ENCODE results near the gene DSCAML1. TPM values are rescaled to one million over a fixed set of nuclear protein-coding genes. Genes with fewer than 3 reads are reported as not detected.
"Not testable (repeated sequence)": the region's sequence is repeated elsewhere in the genome, so short reads cannot be mapped to it uniquely, and the experiment has no call there.

The DSCAML1 gene
- total RNA-seq, 2 donors from 2014 or later, result 0.33 to 1.6 TPM

DNA sequence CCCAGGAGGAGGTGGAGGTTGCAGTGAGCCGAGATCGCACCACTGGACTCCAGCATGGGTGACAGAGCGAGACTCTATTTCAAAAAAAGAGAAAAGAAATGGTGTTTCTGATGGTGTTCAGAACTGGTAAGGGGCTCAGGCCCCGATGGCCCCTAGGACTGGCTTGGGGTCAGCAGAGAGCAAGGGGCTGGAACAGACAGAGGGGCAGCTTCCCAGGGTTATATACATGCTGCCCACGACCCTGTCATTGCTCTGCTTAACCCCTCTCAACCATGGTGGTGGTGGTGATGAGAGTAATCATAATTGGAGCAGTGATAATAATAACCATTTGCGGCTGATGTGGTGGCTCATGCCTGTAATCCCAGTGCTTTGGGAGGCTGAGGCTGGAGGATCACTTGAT lies 390.0 kb downstream of the DSCAML1 start:
- Histone ChIP-seq H3K4me1 (no peaks in the 10 kb centered on the region), H3K4me3 (no peak overlapping the region), H3K27ac (no peak overlapping the region), H3K27me3 (no peaks in the 10 kb centered on the region), H3K9me3 (no peaks in the 10 kb centered on the region), H3K36me3 (replicated peaks in 1 of 2; ENCODE audit: insufficient read depth in 1 of 2, low read depth in 2 of 2) (peaks cover 0 to 14% of the 10 kb centered on the region in 2 donors)
- no peak for ATAC-seq
- TF ChIP-seq, protein P1, sequence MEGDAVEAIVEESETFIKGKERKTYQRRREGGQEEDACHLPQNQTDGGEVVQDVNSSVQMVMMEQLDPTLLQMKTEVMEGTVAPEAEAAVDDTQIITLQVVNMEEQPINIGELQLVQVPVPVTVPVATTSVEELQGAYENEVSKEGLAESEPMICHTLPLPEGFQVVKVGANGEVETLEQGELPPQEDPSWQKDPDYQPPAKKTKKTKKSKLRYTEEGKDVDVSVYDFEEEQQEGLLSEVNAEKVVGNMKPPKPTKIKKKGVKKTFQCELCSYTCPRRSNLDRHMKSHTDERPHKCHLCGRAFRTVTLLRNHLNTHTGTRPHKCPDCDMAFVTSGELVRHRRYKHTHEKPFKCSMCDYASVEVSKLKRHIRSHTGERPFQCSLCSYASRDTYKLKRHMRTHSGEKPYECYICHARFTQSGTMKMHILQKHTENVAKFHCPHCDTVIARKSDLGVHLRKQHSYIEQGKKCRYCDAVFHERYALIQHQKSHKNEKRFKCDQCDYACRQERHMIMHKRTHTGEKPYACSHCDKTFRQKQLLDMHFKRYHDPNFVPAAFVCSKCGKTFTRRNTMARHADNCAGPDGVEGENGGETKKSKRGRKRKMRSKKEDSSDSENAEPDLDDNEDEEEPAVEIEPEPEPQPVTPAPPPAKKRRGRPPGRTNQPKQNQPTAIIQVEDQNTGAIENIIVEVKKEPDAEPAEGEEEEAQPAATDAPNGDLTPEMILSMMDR (IDR thresholded peaks at IDR 0.05), result no peak
- no peak for TF ChIP-seq POLR2A (IDR thresholded peaks at IDR 0.05)
- intact Hi-C loops (cut with DNase I), result no loop called here
- DNase-seq, result no peak
- 90 to 94% methylated on average over 5 to 6 of the region's 6 CpGs for WGBS, 2 donors

DNA sequence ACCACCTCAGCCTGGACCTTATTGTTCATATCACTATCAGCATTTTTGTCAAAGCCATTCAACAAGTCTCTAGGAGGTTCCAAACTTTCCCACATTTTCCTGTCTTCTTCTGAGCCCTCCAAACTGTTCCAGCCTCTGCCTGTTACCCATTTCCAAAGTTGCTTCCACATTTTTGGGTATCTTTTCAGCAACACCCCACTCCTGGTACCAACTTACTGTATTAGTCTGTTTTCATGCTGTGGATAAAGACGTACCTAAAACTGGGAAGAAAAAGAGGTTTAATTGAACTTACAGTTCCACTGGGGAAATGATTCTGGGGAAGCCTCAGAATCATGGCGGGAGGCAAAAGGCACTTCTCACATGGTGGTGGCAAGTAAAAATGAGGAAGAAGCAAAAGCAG lies 391.1 kb downstream of the DSCAML1 start:
- H3K4me1 ChIP-seq; DNase-seq; H3K4me3 ChIP-seq; intact Hi-C loops (cut with DNase I); ATAC-seq; H3K9me3 ChIP-seq; H3K27me3 ChIP-seq; H3K27ac ChIP-seq: not testable (repeated sequence)
- peaks cover 0 to 12% of the 10 kb centered on the region in 2 donors for H3K36me3 ChIP-seq (replicated peaks in 1 of 2; ENCODE audit: insufficient read depth in 1 of 2, low read depth in 2 of 2)
- 92 to 100% methylated on average over 2 of the region's 2 CpGs for WGBS, 2 donors

DNA sequence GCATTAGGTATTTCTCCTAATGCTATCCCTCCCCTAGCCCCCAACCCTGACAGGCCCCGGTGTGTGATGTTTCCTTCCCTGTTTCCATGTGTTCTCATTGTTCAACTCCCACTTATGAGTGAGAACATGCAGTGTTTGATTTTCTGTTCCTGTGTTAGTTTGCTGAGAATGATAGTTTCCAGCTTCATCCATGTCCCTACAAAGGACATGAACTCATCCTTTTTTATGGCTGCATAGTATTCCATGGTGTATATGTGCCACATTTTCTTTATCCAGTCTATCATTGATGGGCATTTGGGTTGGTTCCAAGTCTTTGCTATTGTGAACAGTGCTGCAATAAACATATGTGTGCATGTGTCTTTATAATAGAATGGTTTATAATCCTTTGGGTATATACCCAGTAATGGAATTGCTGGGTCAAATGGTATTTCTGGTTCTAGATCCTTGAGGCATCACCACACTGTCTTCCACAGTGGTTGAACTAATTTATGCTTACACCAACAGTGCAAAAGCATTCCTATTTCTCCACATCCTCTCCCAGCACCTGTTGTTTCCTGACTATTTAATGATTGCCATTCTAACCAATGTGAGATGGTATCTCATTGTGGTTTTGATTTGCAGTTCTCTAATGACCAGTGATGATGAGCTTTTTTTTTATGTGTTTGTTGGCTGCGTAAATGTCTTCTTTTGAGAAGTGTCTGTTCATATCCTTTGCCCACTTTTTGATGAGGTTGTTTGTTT lies 397.7 kb downstream of the DSCAML1 start:
- 93 to 96% methylated on average over 2 of the region's 2 CpGs for WGBS, 2 donors

DNA sequence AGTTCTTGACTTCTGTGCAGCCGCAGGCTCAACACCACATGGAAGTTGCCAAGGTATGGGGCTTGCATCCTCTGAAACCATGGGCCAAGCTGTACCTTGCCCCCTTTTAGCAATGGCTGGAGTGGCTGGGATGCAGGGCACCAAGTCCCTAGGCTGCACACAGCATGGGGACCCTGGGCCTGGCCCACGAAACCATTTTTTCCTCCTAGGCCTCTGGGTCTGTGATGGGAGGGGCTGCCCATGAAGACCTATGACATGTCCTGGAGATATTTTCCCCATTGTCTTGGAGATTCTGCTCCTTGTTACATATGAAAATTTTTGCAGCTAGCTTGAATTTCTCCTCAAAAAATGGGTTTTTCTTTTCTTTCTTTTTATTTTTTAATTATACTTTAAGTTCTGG lies 398.4 kb downstream of the DSCAML1 start:
- H3K4me3 ChIP-seq; H3K4me1 ChIP-seq; H3K9me3 ChIP-seq; ATAC-seq; H3K27me3 ChIP-seq; H3K27ac ChIP-seq; DNase-seq; intact Hi-C loops (cut with DNase I): not testable (repeated sequence)
- H3K36me3 ChIP-seq (replicated peaks in 1 of 2; ENCODE audit: insufficient read depth in 1 of 2, low read depth in 2 of 2), result peaks cover 8 to 23% of the 10 kb centered on the region in 2 donors
- WGBS, 2 donors, result 100% methylated on average over 2 of the region's 2 CpGs

More for the DNA sequence above, 397.7 kb downstream of the DSCAML1 start:
- H3K4me3 ChIP-seq; DNase-seq; intact Hi-C loops (cut with DNase I); ATAC-seq; H3K4me1 ChIP-seq; H3K27ac ChIP-seq; H3K9me3 ChIP-seq; H3K27me3 ChIP-seq: not testable (repeated sequence)
- H3K36me3 ChIP-seq (replicated peaks in 1 of 2; ENCODE audit: insufficient read depth in 1 of 2, low read depth in 2 of 2), result peaks cover 8 to 19% of the 10 kb centered on the region in 2 donors

DNA sequence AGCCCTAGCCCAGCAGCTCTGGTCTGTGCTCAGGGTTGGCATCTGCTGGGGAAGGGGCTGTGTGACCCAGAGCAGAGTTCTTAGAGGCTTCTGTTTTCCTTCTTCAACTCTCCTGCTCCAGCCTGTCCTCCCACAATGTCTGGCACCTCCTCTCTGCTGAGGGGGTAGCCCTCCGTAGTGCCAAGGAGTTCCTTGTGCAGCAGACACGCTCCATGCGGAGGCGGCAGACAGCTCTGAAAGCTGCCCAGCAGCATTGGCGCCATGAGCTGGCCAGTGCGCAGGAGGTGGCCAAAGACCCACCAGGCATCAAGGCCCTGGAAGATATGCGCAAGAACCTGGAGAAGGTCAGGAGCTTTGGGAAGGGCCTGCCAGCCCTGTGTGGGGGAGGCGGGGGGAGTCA lies 400.0 kb downstream of the DSCAML1 start:
- H3K4me1 ChIP-seq, result no peaks in the 10 kb centered on the region
- no peaks in the 10 kb centered on the region for H3K9me3 ChIP-seq
- H3K27me3 ChIP-seq, result no peaks in the 10 kb centered on the region
- ATAC-seq (no peak), DNase-seq (no peak)
- intact Hi-C loops (cut with DNase I), result no loop called here
- H3K36me3 ChIP-seq (replicated peaks in 1 of 2; ENCODE audit: insufficient read depth in 1 of 2, low read depth in 2 of 2), result peaks cover 12 to 36% of the 10 kb centered on the region in 2 donors
- 95 to 98% methylated on average over 4 to 8 of the region's 8 CpGs for WGBS, 2 donors
- TF ChIP-seq, protein P1 (IDR thresholded peaks at IDR 0.05), result no peak
- TF ChIP-seq POLR2A (IDR thresholded peaks at IDR 0.05), result no peak
- no peak overlapping the region for H3K4me3 ChIP-seq
- no peak overlapping the region for H3K27ac ChIP-seq

DNA sequence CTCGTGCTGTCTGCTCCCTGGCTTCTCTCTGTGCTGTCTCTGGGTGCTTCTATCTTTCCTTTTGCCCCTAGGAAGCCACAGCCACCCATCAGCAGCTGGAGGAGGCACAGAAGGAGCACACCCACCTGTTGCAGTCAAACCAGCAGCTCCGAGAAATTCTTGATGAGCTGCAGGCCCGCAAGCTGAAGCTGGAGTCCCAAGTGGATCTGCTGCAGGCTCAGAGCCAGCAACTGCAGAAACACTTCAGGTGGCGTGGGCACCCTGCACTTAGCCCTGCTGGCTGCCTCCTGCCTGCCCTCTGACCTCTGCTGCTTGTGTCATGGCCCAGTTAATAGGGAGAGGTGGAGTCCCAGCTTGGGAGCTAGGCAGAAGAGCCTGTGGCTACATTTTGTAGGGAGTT lies 401.5 kb downstream of the DSCAML1 start:
- H3K4me1 ChIP-seq, result no peaks in the 10 kb centered on the region
- no peak for ATAC-seq
- no peak for DNase-seq
- no peak overlapping the region for H3K27ac ChIP-seq
- no peak overlapping the region for H3K4me3 ChIP-seq
- H3K9me3 ChIP-seq, result no peaks in the 10 kb centered on the region
- H3K27me3 ChIP-seq, result no peaks in the 10 kb centered on the region
- WGBS, 2 donors, result 95 to 97% methylated on average over 3 to 4 of the region's 4 CpGs
- TF ChIP-seq, protein P1 (IDR thresholded peaks at IDR 0.05), result no peak
- no peak for TF ChIP-seq POLR2A (IDR thresholded peaks at IDR 0.05)
- peaks cover 20 to 47% of the 10 kb centered on the region in 2 donors for H3K36me3 ChIP-seq (replicated peaks in 1 of 2; ENCODE audit: insufficient read depth in 1 of 2, low read depth in 2 of 2)
- intact Hi-C loops (cut with DNase I), result no loop called here
